HepG2 (cell line): Measurements from ENCODE around the gene THADA. TPM values are rescaled to one million over a fixed set of nuclear protein-coding genes. Genes with fewer than 3 reads are reported as not detected.

Experiments used
- ATAC-seq: fragments of 200-7000 bp; cut with Tn5 transposase; 3 replicates; pipeline ENCODE4 v1.9.1; 2020; ENCODE audit warnings: mild to moderate bottlenecking, moderate library complexity
- BruUV-seq: library from RNA; stranded (reverse); fragments of 400-500 nt; replicated peaks from 2 replicates; lab custom pipeline; 2021; lab: Mats Ljungman, UMichigan
- CTCF ChIA-PET: fragments of 300-600 bp; formaldehyde crosslinking; extraction: SDS; loops from one replicate; lab custom pipeline; 2021; ENCODE audit warnings: low total read pairs, inconsistent platforms, low intra/inter-chr PET ratio; lab: Yijun Ruan, JAX
- POLR2A ChIA-PET: fragments of 350-600 bp; sonication (Branson Sonifier 250); formaldehyde crosslinking; loops from one replicate; lab custom pipeline; 2020; ENCODE audit warnings: antibody characterized with exemption, inconsistent platforms; lab: Yijun Ruan, JAX
- DNase-seq: peaks from one replicate; pipeline ENCODE4 v3.0.0-alpha.2; 2015; ENCODE audit warnings: low spot score
- FAIRE-seq: peaks from 3 replicates; lab custom pipeline; 2011; peaks lifted over from hg19 to GRCh38; lab: Jason Lieb, UNC
- H2AFZ ChIP-seq: one replicate; pipeline ENCODE4 v1.6.1; 2011; ENCODE audit warnings: low read length, inconsistent platforms
- H3K27ac ChIP-seq: fragments of 300-600 bp; 3 replicates; pipeline ENCODE4 v1.8.0; 2011; ENCODE audit warnings: mixed run types, mild to moderate bottlenecking, mixed read lengths, low read length, inconsistent platforms; ENCODE audit not compliant: insufficient read depth; ENCODE audit errors: extremely low read length
- H3K27me3 ChIP-seq, 2 experiments: fragments of 200-600 bp in 1 of 2; 2 replicates in 1 of 2; 3 replicates in 1 of 2; pipeline versions ENCODE4 v1.6.0 to v1.8.0; 2011; ENCODE audit warnings: low read length in 2 of 2, mild to moderate bottlenecking in 2 of 2, moderate library complexity in 2 of 2, inconsistent platforms in 1 of 2; ENCODE audit not compliant: insufficient read depth in 2 of 2, control insufficient read depth in 1 of 2
- H3K36me3 ChIP-seq, 2 experiments: fragments of 200-600 bp in 1 of 2; replicated peaks in 1 of 2; 2 replicates in 1 of 2; 3 replicates in 1 of 2; pipeline versions ENCODE4 v1.5.1 to v1.8.0; 2011; ENCODE audit warnings: low read length in 2 of 2, inconsistent platforms in 1 of 2; ENCODE audit not compliant: insufficient read depth in 2 of 2, control insufficient read depth in 1 of 2
- H3K4me1 ChIP-seq: 2 replicates; pipeline ENCODE4 v1.5.1; 2012; ENCODE audit warnings: low read length, inconsistent platforms; ENCODE audit not compliant: insufficient read depth
- H3K4me2 ChIP-seq: 2 replicates; pipeline ENCODE4 v1.6.0; 2011; ENCODE audit warnings: low read depth, low read length, inconsistent platforms
- H3K4me3 ChIP-seq, 3 experiments: fragments of 200-600 bp in 1 of 3; sonication (generic), shearing (Covaris generic) in 1 of 3; replicated peaks in 1 of 3; 2 replicates each; pipeline ENCODE4 v1.5.1; 2011 to 2016; ENCODE audit warnings: low read length in 3 of 3, inconsistent platforms in 2 of 3, low read depth in 2 of 3, mild to moderate bottlenecking in 2 of 3, control low read depth in 1 of 3, mixed read lengths in 1 of 3; ENCODE audit not compliant: insufficient read depth in 1 of 3
- H3K79me2 ChIP-seq: one replicate; pipeline ENCODE4 v1.6.1; 2011; ENCODE audit warnings: low read length, inconsistent platforms; ENCODE audit not compliant: insufficient read depth
- H3K9ac ChIP-seq: 2 replicates; pipeline ENCODE4 v1.6.0; 2011; ENCODE audit warnings: mild to moderate bottlenecking, low read depth, low read length, inconsistent platforms; ENCODE audit not compliant: insufficient read depth
- H3K9me3 ChIP-seq: 2 replicates; pipeline ENCODE4 v1.5.1; 2012; ENCODE audit warnings: mild to moderate bottlenecking, low read length
- H4K20me1 ChIP-seq: 2 replicates; pipeline ENCODE4 v1.6.0; 2011; ENCODE audit warnings: inconsistent platforms, mild to moderate bottlenecking, low read length, moderate library complexity; ENCODE audit not compliant: insufficient read depth
- EHMT2 ChIP-seq: fragments of 200-600 bp; sonication (generic); IDR thresholded peaks from 2 replicates; pipeline ENCODE4 v1.7.0; 2017; ENCODE audit warnings: antibody characterized with exemption, low read depth, low read length, borderline replicate concordance
- GABPA ChIP-seq, 2 experiments: IDR thresholded peaks; 2 replicates each; pipeline ENCODE4 v1.6.1; 2011 to 2016; ENCODE audit warnings: low read depth in 2 of 2, low read length in 1 of 2, missing biosample characterization in 1 of 2, missing genetic modification characterization in 1 of 2
- GMEB1 ChIP-seq: sonication (generic); formaldehyde crosslinking; IDR thresholded peaks from 2 replicates; pipeline ENCODE4 v1.5.1; 2020; ENCODE audit warnings: missing genetic modification reagents, mild to moderate bottlenecking, borderline replicate concordance
- MTF1 ChIP-seq: sonication (generic); formaldehyde crosslinking; IDR thresholded peaks from 2 replicates; pipeline ENCODE4 v1.5.0; 2020; ENCODE audit warnings: missing genetic modification reagents
- NFE2L1 ChIP-seq: sonication (generic); formaldehyde crosslinking; IDR thresholded peaks from 2 replicates; pipeline ENCODE4 v1.4.0; 2020; ENCODE audit warnings: missing genetic modification reagents, mild to moderate bottlenecking, borderline replicate concordance
- NKX3-1 ChIP-seq: sonication (generic); formaldehyde crosslinking; IDR thresholded peaks from 2 replicates; pipeline ENCODE4 v1.5.0; 2020; ENCODE audit warnings: missing genetic modification reagents
- SPEN ChIP-seq: sonication (generic); formaldehyde crosslinking; IDR thresholded peaks from 2 replicates; pipeline ENCODE4 v1.5.1; 2020; ENCODE audit warnings: low read depth, mild to moderate bottlenecking, missing genetic modification reagents
- STAG1 ChIP-seq: sonication (generic); formaldehyde crosslinking; IDR thresholded peaks from 2 replicates; pipeline ENCODE4 v1.4.0; 2020; ENCODE audit warnings: missing genetic modification reagents
- TOE1 ChIP-seq: sonication (generic); formaldehyde crosslinking; IDR thresholded peaks from 2 replicates; pipeline ENCODE4 v1.4.0; 2020; ENCODE audit warnings: mild to moderate bottlenecking, missing genetic modification reagents
- ZBTB44 ChIP-seq: sonication (generic); formaldehyde crosslinking; IDR thresholded peaks from 2 replicates; pipeline ENCODE4 v1.4.0; 2020; ENCODE audit warnings: missing genetic modification reagents
- ZFP1 ChIP-seq: IDR thresholded peaks from 2 replicates; pipeline ENCODE4 v1.6.1; 2016
- ZNF12 ChIP-seq: sonication (generic); formaldehyde crosslinking; IDR thresholded peaks from 2 replicates; pipeline ENCODE4 v1.5.0; 2020; ENCODE audit warnings: missing genetic modification reagents
- ZNF225 ChIP-seq: sonication (generic); formaldehyde crosslinking; IDR thresholded peaks from 2 replicates; pipeline ENCODE4 v1.4.0; 2020; ENCODE audit warnings: mild to moderate bottlenecking, missing genetic modification reagents
- ZNF232 ChIP-seq: sonication (generic); formaldehyde crosslinking; IDR thresholded peaks from 2 replicates; pipeline ENCODE4 v1.4.0; 2020; ENCODE audit warnings: missing genetic modification reagents, borderline replicate concordance
- ZNF34 ChIP-seq: sonication (generic); formaldehyde crosslinking; IDR thresholded peaks from 2 replicates; pipeline ENCODE4 v1.4.0; 2020; ENCODE audit warnings: mild to moderate bottlenecking, missing genetic modification reagents, borderline replicate concordance
- ZNF367 ChIP-seq: sonication (generic); formaldehyde crosslinking; IDR thresholded peaks from 2 replicates; pipeline ENCODE4 v1.4.0; 2020; ENCODE audit warnings: missing genetic modification reagents, borderline replicate concordance
- ZNF431 ChIP-seq: sonication (generic); formaldehyde crosslinking; IDR thresholded peaks from 2 replicates; pipeline ENCODE4 v1.9.0; 2022; ENCODE audit warnings: missing genetic modification reagents, low read depth, mild to moderate bottlenecking, borderline replicate concordance
- ZNF772 ChIP-seq: sonication (generic); formaldehyde crosslinking; IDR thresholded peaks from 2 replicates; pipeline ENCODE4 v1.5.0; 2020; ENCODE audit warnings: mild to moderate bottlenecking, missing genetic modification reagents
- ZNF879 ChIP-seq: sonication (generic); formaldehyde crosslinking; IDR thresholded peaks from 2 replicates; pipeline ENCODE4 v1.8.1; 2023; ENCODE audit warnings: missing genetic modification reagents
- WGBS: methylation state at CpG from one replicate; pipeline ENCODE4 v1.1.6; 2017; ENCODE audit warnings: low lambda C conversion rate; 5-methylcytosine and 5-hydroxymethylcytosine counted together
- in situ Hi-C: cut with HindIII; loops from 2 replicates; pipeline ENCODE4 v1.10.0; 2017; ENCODE audit warnings: low pct_unique_long_range_greater_than_20kb; ENCODE audit not compliant: extremely low pct_ligation_motif_present
- intact Hi-C: fragments of 100-400 bp; cut with micrococcal nuclease; formaldehyde crosslinking; loops from one replicate; pipeline ENCODE4 v1.10.0; 2022; ENCODE audit not compliant: unreplicated experiment
- polyA plus RNA-seq, 8 experiments: library from polyadenylated mRNA; depleted of rRNA in 3 of 8; stranded (reverse) in 7 of 8; unstranded in 1 of 8; fragments of >200 nt; fragmentation: Illumina TruSeq in 4 of 8; extraction: Trizol in 4 of 8; gene quantifications; 2 replicates each; pipeline versions ENCODE4 v1.2.1 to v1.2.3, GENCODE V29; 2011 to 2016; ENCODE audit warnings: low read depth in 4 of 8, missing spikeins in 1 of 8, mixed read lengths in 1 of 8; ENCODE audit not compliant: insufficient read depth in 1 of 8
- total RNA-seq, 5 experiments: library from RNA; depleted of rRNA; stranded (reverse); fragments of >200 nt; fragmentation: Illumina TruSeq; extraction: Trizol; gene quantifications; 2 replicates each; pipeline ENCODE4 v1.2.3, GENCODE V29; 2016; ENCODE audit warnings: low read depth in 1 of 5
- TF ChIP-seq, protein P1 (sequence below): sonication (generic); formaldehyde crosslinking; IDR thresholded peaks from 2 replicates; pipeline ENCODE4 v1.4.0; 2020; ENCODE audit warnings: missing genetic modification reagents, mild to moderate bottlenecking, borderline replicate concordance

Gene THADA
- total and polyA plus RNA-seq, 2 of the 13 experiments (the other 11 are each of a cell fraction or from before 2014, with no cell fraction given): 12.7 to 21.7 TPM

GRCh38 chr2:43341959-43342757, 253.7 kb downstream of the THADA start (continued):
- TF ChIP-seq ZBTB44 (CRISPR knock-in tag) (no peak), NFE2L1 (CRISPR knock-in tag) (no peak), ZNF431 (no peak), GMEB1 (CRISPR knock-in tag) (no peak), ZFP1 (CRISPR knock-in tag) (no peak), ZNF34 (CRISPR knock-in tag) (no peak), ZNF367 (CRISPR knock-in tag) (no peak)

- POLR2A ChIA-PET: interaction anchor here (1.6 kb wide), 1 partner anchor 114 kb away, joined by 4 read pairs; no protein-coding TSS in a partner anchor
- in situ Hi-C loops: no loop called here
- H3K9ac ChIP-seq: no peak overlapping the region
- FAIRE-seq (no peak), DNase-seq (no peak), ATAC-seq (no peak)
- H3K4me3 ChIP-seq: no peak overlapping the region
- no peak overlapping the region for H2AFZ ChIP-seq
- BruUV-seq: no TSS peak
- no peak overlapping the region for H3K4me2 ChIP-seq
- intact Hi-C loops: no loop called here
- 97% methylated on average over 1 of the region's 1 CpG for WGBS
- H3K27ac ChIP-seq: no peak overlapping the region
- H3K36me3 ChIP-seq: peaks cover 0 to 3% of the 10 kb centered on the region in 2 experiments; a peak in 1 of 5 replicates
- H3K27me3 ChIP-seq: no peaks in the 10 kb centered on the region
- no peaks in the 10 kb centered on the region for H3K79me2 ChIP-seq
- no peaks in the 10 kb centered on the region for H3K9me3 ChIP-seq
- peaks cover 23% of the 10 kb centered on the region for H3K4me1 ChIP-seq
- CTCF ChIA-PET: no interaction called here
- no peaks in the 10 kb centered on the region for H4K20me1 ChIP-seq
- TF ChIP-seq GABPA (IDR thresholded peaks at IDR 0.05; ENCODE audit: low read depth, low read length) (no peak), GABPA (CRISPR knock-in tag; IDR thresholded peaks at IDR 0.05; ENCODE audit: low read depth) (no peak), ZNF225 (no peak), STAG1 (no peak), ZNF232 (CRISPR knock-in tag) (no peak), ZNF772 (CRISPR knock-in tag) (no peak), NKX3-1 (CRISPR knock-in tag) (no peak), SPEN (CRISPR knock-in tag) (no peak), MTF1 (no peak), TOE1 (CRISPR knock-in tag) (no peak), ZNF879 (CRISPR knock-in tag) (no peak), ZNF12 (CRISPR knock-in tag) (no peak), EHMT2 (no peak)
- TF ChIP-seq, protein P1, sequence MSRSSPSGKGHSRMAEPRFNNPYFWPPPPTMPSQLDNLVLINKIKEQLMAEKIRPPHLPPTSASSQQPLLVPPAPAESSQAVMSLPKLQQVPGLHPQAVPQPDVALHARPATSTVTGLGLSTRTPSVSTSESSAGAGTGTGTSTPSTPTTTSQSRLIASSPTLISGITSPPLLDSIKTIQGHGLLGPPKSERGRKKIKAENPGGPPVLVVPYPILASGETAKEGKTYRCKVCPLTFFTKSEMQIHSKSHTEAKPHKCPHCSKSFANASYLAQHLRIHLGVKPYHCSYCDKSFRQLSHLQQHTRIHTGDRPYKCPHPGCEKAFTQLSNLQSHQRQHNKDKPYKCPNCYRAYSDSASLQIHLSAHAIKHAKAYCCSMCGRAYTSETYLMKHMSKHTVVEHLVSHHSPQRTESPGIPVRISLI (CRISPR knock-in tag): no peak
Observed at GRCh38 chr2:43340945-43341356, 254.9 kb downstream of the THADA start.
